Mesodermal cell (in vitro differentiated cells): Measurements from ENCODE around the gene PRRG3.

Experiments
- H3K27ac ChIP-seq: 2 replicates; pipeline ENCODE4 v1.7.0; 2013; ENCODE audit warnings: mild to moderate bottlenecking, low read depth, low read length, moderate library complexity; ENCODE audit not compliant: severe bottlenecking
- H3K36me3 ChIP-seq: 2 replicates; pipeline ENCODE4 v1.7.1; 2013; ENCODE audit warnings: mild to moderate bottlenecking, low read length, moderate library complexity; ENCODE audit not compliant: control insufficient read depth, insufficient read depth
- H3K4me1 ChIP-seq: one replicate; pipeline ENCODE4 v1.7.1; 2013; ENCODE audit warnings: mild to moderate bottlenecking, low read length; ENCODE audit not compliant: insufficient read depth, control insufficient read depth, poor library complexity, severe bottlenecking
- H3K4me3 ChIP-seq: 2 replicates; pipeline ENCODE4 v1.7.0; 2013; ENCODE audit warnings: low read length, control low read depth, mild to moderate bottlenecking; ENCODE audit not compliant: insufficient read depth, poor library complexity, severe bottlenecking; ENCODE audit errors: extremely low read depth
- H3K9me3 ChIP-seq: 2 replicates; pipeline ENCODE4 v1.7.1; 2013; ENCODE audit warnings: mild to moderate bottlenecking, low read length, moderate library complexity; ENCODE audit not compliant: control insufficient read depth
- WGBS, 2 experiments: methylation state at CpG; one replicate each; pipeline ENCODE4 v1.1.5; 2013; ENCODE audit warnings: missing lambda C conversion rate in 2 of 2; ENCODE audit not compliant: insufficient coverage in 2 of 2; 5-methylcytosine and 5-hydroxymethylcytosine counted together

PRRG3 gene

DNA sequence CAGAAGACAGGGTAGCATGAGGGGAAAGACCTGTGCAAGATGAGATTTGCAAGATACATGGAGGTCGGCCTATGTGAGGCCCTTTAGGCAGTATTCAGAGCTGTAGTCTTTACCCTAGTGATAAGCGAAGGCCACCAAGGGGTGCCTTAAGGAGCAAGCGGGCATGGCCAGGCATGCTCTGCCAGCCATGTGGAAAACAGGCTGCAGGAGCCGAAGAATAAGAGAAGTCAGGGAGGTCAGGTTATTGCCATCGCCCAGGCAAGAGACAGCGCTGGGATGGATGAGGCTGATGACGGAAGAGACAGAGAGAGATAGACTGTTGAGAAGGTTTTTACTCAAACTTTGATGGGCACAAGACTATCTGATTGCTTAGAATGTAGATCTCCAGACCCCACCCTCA is 13.6 kb downstream of the PRRG3 start:
- no peaks in the 10 kb centered on the region for H3K4me1 ChIP-seq
- no peaks in the 10 kb centered on the region for H3K9me3 ChIP-seq
- H3K27ac ChIP-seq: no peak overlapping the region
- H3K36me3 ChIP-seq: no peaks in the 10 kb centered on the region
- no peak overlapping the region for H3K4me3 ChIP-seq
- WGBS, 2 experiments: 78% methylated on average over 5 of the region's 7 CpGs

- 80% methylated on average over 1 of the region's 2 CpGs; no CpG with 5 or more reads in 1 of the 2 experiments for WGBS, 2 experiments
These were observed 15.2 kb downstream of the PRRG3 start for GRCh38 chrX:151710457-151710856.

GRCh38 chrX:151711154-151711553 is 15.9 kb downstream of the PRRG3 start:
- WGBS, 2 experiments: 80% methylated on average over 1 of the region's 5 CpGs; no CpG with 5 or more reads in 1 of the 2 experiments

More at GRCh38 chrX:151710457-151710856, 15.2 kb downstream of the PRRG3 start:
- no peaks in the 10 kb centered on the region for H3K9me3 ChIP-seq
- H3K27ac ChIP-seq: no peak overlapping the region
- no peaks in the 10 kb centered on the region for H3K4me1 ChIP-seq
- H3K36me3 ChIP-seq: no peaks in the 10 kb centered on the region
- H3K4me3 ChIP-seq: no peak overlapping the region

DNA sequence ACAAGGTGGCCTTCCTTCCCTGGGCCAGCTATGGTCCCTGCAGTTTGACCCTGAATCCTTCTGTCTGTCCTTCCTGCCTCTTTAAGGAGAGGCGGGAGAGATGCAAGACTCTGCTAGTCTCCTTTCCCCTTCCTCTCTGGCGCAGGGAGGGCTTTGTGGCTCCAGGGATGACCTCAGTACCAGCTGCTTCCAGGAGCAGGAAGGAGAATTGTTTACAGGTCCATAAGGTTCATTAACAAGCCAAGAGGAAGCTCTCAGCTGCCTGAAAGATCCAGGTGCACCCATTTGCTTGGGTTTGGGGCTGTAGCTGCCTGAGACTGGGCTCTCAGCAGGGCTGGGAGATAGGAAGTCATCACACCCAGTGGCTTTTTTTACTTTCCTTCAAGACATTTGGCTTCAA is 16.5 kb downstream of the PRRG3 start:
- H3K4me3 ChIP-seq: no peak overlapping the region
- H3K9me3 ChIP-seq: no peaks in the 10 kb centered on the region
- H3K4me1 ChIP-seq: no peaks in the 10 kb centered on the region
- 80% methylated on average over 1 of the region's 2 CpGs; no CpG with 5 or more reads in 1 of the 2 experiments for WGBS, 2 experiments
- no peak overlapping the region for H3K27ac ChIP-seq
- no peaks in the 10 kb centered on the region for H3K36me3 ChIP-seq

More at GRCh38 chrX:151711154-151711553, 15.9 kb downstream of the PRRG3 start:
- H3K36me3 ChIP-seq: no peaks in the 10 kb centered on the region
- no peak overlapping the region for H3K27ac ChIP-seq
- H3K4me1 ChIP-seq: no peaks in the 10 kb centered on the region
- H3K4me3 ChIP-seq: no peak overlapping the region
- no peaks in the 10 kb centered on the region for H3K9me3 ChIP-seq

GRCh38 chrX:151712253-151712652 is 17.0 kb downstream of the PRRG3 start:
- H3K4me1 ChIP-seq: no peaks in the 10 kb centered on the region
- WGBS, 2 experiments: 89% methylated on average over 2 of the region's 3 CpGs; no CpG with 5 or more reads in 1 of the 2 experiments
- no peaks in the 10 kb centered on the region for H3K9me3 ChIP-seq
- no peak overlapping the region for H3K4me3 ChIP-seq
- H3K36me3 ChIP-seq: no peaks in the 10 kb centered on the region
- no peak overlapping the region for H3K27ac ChIP-seq

- no peaks in the 10 kb centered on the region for H3K4me1 ChIP-seq
- no peaks in the 10 kb centered on the region for H3K9me3 ChIP-seq
- H3K27ac ChIP-seq: no peak overlapping the region
- no peaks in the 10 kb centered on the region for H3K36me3 ChIP-seq
- H3K4me3 ChIP-seq: no peak overlapping the region
- no CpG with 5 or more reads among the region's 3 CpGs for WGBS, 2 experiments
These were observed 18.6 kb downstream of the PRRG3 start for GRCh38 chrX:151713849-151714248.

DNA sequence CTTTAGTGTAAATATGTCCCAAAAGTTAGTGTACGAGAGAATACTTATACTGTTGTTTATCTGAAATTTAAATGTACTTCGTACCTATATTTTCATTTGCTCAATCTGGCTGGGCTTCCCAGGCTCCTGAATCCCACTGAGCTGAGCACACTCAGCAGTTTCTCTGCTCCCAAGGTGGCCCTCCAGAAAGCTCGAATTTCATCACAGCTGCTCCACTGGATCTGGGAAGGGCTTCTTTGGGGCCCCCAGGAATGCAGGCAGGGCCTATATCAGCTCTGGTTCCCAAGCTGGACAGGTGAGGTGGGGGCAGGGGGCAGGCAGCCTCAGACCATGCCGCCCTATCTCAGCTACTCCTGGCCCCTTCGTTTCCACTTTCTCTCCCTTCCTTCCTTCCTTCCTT is 19.1 kb downstream of the PRRG3 start:
- WGBS, 2 experiments: no CpG with 5 or more reads among the region's 5 CpGs
- H3K9me3 ChIP-seq: no peaks in the 10 kb centered on the region
- H3K27ac ChIP-seq: no peak overlapping the region
- no peaks in the 10 kb centered on the region for H3K4me1 ChIP-seq
- H3K36me3 ChIP-seq: no peaks in the 10 kb centered on the region
- H3K4me3 ChIP-seq: no peak overlapping the region

GRCh38 chrX:151715752-151716151 is 20.5 kb downstream of the PRRG3 start, which contains the start of gene FATE1:
Gene FATE1, plus strand, starts transcription at chrX:151716035. Its CDS starts 85 bp downstream, at chrX:151716120.
- no CpG with 5 or more reads among the region's 3 CpGs for WGBS, 2 experiments
- Histone ChIP-seq H3K4me1 (no peaks in the 10 kb centered on the region), H3K36me3 (no peaks in the 10 kb centered on the region), H3K9me3 (no peaks in the 10 kb centered on the region), H3K4me3 (no peak within 1 kb of the TSS), H3K27ac (no peak within 1 kb of the TSS)

DNA sequence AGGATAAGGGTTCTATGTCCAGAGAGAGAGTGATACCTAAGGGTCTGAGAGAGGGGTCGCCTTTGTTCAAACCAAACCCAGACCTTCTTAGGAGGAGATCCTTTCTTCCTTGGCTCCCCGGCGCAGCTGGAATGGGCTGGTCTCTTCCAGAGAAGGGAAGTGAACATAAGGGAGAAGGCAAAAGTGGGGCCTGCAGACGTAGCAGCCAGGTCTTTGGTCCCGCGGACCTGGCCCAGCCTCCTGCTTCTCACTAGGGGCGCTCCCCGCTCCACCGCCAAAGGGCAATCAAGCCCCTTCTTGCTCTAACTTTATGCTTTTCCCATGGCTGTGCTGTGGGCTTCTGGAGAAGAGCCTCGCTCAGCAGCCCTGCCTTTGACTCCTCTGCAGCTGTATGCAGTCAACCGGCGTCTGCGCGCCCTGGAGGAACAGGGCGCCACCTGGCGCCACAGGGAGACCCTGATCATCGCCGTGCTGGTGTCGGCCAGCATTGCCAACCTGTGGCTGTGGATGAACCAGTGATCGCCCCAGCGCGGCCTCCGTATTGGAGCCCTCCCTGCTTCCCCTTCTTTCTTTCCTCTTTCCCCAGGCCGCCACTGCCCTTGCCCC is 27.1 kb downstream of the PRRG3 start:
- 19 to 31% methylated on average over 12 to 16 of the region's 24 CpGs for WGBS, 2 experiments
- Histone ChIP-seq H3K9me3 (no peaks in the 10 kb centered on the region), H3K27ac (no peak overlapping the region), H3K4me1 (peaks cover 3% of the 10 kb centered on the region), H3K4me3 (no peak overlapping the region), H3K36me3 (no peaks in the 10 kb centered on the region)

GRCh38 chrX:151723156-151723760 is 28.0 kb downstream of the PRRG3 start:
- 82 to 100% methylated on average over 2 to 5 of the region's 7 CpGs for WGBS, 2 experiments
- H3K4me1 ChIP-seq: peaks cover 3% of the 10 kb centered on the region

More at GRCh38 chrX:151723156-151723760, 28.0 kb downstream of the PRRG3 start:
- Histone ChIP-seq H3K9me3 (no peaks in the 10 kb centered on the region), H3K4me3 (no peak overlapping the region), H3K36me3 (no peaks in the 10 kb centered on the region), H3K27ac (no peak overlapping the region)
